Measurements from ENCODE around the gene KISS1. TPM values are rescaled to one million over a fixed set of nuclear protein-coding genes. Genes with fewer than 3 reads are reported as not detected.

Gene KISS1
- total RNA-seq, 1 donor from 2014 or later, result not detected

DNA sequence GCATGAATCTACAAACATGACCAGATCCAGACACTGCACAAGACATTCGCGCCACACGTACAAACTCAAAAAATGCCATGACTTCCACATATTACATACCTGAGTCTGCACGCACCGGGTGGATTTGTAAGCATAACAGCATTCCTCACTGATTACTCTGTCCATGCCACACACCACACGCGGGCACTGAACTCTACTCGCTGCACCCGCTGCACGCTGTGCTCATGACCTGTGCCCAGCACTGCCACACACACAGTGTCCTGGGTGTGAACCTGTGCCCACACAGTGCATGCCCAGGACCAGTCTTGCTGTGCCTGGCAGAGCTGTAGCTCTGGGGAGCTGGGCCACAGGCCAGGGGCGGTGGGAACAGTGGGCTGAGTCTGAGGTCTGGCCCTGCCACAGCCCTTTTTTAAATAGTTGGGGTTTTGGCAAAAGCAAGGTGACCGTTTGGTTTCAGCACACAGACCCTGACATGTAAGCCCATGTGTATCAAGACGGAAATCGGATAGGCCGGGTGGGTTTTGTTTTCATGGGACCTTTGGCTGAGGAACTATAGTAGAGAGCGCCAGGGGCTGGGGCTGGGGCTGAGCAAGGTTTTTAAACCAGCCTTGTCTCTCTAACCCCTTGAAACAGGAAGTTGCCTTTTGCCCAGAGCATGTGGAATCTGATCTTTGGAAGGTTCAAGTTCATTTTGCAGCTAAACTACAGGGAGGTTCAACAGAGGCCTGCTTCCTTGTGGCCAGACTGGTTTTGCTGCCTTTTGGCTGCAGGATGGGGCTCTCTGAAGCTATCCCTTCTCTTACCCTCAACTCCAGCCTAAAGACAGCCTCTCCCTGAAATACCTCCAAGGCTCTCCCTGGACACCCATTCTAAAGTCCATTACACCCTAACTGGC lies 29.8 kb upstream of the KISS1 start:
- H3K9me3 ChIP-seq, result no peaks in the 10 kb centered on the region
- intact Hi-C loops (cut with DNase I), result no loop called here
- TF ChIP-seq, protein P1, sequence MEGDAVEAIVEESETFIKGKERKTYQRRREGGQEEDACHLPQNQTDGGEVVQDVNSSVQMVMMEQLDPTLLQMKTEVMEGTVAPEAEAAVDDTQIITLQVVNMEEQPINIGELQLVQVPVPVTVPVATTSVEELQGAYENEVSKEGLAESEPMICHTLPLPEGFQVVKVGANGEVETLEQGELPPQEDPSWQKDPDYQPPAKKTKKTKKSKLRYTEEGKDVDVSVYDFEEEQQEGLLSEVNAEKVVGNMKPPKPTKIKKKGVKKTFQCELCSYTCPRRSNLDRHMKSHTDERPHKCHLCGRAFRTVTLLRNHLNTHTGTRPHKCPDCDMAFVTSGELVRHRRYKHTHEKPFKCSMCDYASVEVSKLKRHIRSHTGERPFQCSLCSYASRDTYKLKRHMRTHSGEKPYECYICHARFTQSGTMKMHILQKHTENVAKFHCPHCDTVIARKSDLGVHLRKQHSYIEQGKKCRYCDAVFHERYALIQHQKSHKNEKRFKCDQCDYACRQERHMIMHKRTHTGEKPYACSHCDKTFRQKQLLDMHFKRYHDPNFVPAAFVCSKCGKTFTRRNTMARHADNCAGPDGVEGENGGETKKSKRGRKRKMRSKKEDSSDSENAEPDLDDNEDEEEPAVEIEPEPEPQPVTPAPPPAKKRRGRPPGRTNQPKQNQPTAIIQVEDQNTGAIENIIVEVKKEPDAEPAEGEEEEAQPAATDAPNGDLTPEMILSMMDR (IDR thresholded peaks at IDR 0.05), result no peak
- no peak for DNase-seq (ENCODE audit: low spot score in 2 of 2)
- no peak overlapping the region for H3K4me3 ChIP-seq
- H3K4me1 ChIP-seq, result no peaks in the 10 kb centered on the region
- H3K36me3 ChIP-seq, result no peaks in the 10 kb centered on the region
- no peaks in the 10 kb centered on the region for H3K27me3 ChIP-seq
- H3K27ac ChIP-seq, result no peak overlapping the region

DNA sequence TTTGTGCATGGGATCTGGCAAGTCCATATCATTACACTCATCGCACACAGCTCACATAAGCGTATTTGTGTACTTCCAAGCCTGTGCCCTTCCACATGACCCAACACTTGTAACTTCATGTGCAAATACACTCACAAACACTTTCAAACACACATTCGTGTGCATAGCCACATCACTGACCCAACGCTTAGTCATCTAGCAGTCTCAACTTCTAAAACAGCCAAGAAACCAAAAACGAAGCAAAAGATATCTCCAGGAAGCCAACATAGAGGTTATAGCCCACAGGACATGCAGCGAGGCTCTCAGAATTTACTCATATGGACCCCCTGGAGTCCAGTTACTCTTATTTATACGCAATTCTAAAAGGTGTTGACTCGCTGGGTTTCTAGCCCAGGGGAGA lies 28.4 kb upstream of the KISS1 start:
- Histone ChIP-seq H3K9me3 (no peaks in the 10 kb centered on the region), H3K36me3 (no peaks in the 10 kb centered on the region), H3K27me3 (no peaks in the 10 kb centered on the region), H3K4me3 (no peak overlapping the region), H3K4me1 (no peaks in the 10 kb centered on the region), H3K27ac (no peak overlapping the region)
- TF ChIP-seq, protein P1 (IDR thresholded peaks at IDR 0.05), result no peak
- intact Hi-C loops (cut with DNase I), result no loop called here
- DNase-seq (ENCODE audit: low spot score in 2 of 2), result peak in 1 of 2 donors; percentile 8

DNA sequence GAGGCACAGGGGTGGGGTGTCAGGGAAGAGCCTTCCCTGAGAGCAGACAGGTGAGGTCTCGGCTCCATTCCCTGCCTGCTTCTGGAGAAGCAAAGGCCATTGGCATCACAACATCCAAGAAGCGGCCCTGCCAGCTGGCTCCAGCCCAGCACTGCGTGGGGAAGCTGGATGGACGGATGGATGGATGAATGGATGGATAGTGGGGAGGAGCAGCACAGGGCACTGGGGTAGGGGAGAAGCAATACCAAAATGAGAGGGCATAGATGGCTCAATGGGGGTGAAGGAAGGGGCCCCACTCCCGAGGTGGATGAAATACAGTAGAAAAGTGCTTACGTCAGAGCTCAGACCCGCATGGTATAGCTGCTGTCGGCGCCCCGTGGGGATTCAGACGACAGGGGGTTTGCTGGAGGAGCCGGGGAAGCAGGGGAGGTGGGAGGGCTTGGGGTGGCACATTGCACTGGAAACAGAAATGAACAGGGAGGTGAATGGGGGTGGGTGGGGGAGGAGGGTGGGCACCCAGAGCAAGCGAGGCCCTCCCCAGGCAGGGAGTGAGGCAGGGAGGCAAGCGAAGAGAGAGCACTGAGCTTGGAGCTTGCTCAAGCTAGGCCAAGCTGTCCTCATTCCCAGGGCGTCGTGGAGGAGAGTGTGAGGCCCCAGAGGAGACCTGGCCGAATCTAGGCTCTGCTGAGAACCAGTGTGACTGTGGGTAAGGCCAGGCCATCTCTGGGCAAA lies 27.0 kb upstream of the KISS1 start:
- intact Hi-C loops (cut with DNase I), result no loop called here
- no peaks in the 10 kb centered on the region for H3K9me3 ChIP-seq
- H3K27ac ChIP-seq, result no peak overlapping the region
- H3K4me3 ChIP-seq, result no peak overlapping the region
- peak in 1 of 2 donors; percentile 37 for DNase-seq (ENCODE audit: low spot score in 2 of 2)
- H3K27me3 ChIP-seq, result no peaks in the 10 kb centered on the region
- no peaks in the 10 kb centered on the region for H3K4me1 ChIP-seq
- no peaks in the 10 kb centered on the region for H3K36me3 ChIP-seq
- TF ChIP-seq, protein P1 (IDR thresholded peaks at IDR 0.05), result no peak

DNA sequence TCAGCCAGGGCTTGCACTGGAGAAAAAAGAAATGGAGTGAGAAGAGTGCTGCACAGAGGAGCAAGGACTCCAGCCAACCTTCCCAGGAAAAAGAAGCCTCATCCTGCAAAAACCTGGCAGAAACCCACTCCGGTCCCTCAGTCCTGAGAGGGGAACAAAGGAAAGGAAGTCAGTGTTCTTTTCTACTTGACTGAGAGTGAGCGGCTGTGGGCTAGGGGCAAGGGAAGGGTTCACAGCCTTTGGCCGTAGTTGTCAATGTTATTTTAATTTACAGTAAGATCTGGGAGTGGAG lies 26.4 kb upstream of the KISS1 start:
- no peaks in the 10 kb centered on the region for H3K9me3 ChIP-seq
- H3K4me1 ChIP-seq, result no peaks in the 10 kb centered on the region
- TF ChIP-seq, protein P1 (IDR thresholded peaks at IDR 0.05), result no peak
- no peaks in the 10 kb centered on the region for H3K36me3 ChIP-seq
- H3K4me3 ChIP-seq, result no peak overlapping the region
- H3K27ac ChIP-seq, result no peak overlapping the region
- intact Hi-C loops (cut with DNase I), result no loop called here
- no peak for DNase-seq (ENCODE audit: low spot score in 2 of 2)
- H3K27me3 ChIP-seq, result no peaks in the 10 kb centered on the region

DNA sequence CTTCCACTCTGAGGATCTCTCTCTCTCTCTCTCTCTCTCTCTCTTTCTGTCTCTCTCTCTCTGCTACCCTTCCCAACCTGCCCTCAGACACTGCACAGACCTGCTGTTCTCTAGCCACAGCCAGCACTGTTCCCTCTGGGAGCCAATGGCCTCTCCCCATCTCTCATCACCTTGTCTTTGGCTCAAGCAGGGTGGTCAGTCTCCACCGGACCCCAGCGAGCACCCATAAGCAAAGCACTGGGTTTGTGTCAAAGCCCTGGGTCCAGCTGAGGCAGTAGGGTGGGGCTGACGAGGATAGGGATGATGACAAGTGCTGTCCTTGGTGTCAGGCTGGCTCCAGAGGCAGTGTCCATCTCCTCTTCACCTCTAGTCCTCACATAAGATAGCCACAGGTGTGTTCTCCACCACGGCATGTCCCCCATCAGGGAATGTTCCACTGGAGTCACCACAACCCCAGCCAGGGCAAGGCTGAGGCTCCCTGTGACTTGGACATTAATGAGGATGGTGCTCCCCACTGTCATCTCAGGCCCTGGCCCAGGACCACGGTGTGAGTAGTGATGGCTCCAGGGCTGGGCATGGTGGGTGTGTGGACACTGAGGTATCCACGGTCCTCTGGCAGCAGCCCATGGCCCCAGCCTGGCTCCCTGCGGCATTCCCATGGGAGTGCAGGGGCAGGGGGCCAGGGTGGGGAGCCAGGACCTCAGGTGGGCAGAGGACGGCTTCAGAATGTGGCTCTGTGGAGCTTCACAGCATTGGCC lies 25.9 kb upstream of the KISS1 start:
- no peaks in the 10 kb centered on the region for H3K4me1 ChIP-seq
- TF ChIP-seq, protein P1 (IDR thresholded peaks at IDR 0.05), result no peak
- H3K27me3 ChIP-seq, result no peaks in the 10 kb centered on the region
- H3K9me3 ChIP-seq, result no peaks in the 10 kb centered on the region
- no peaks in the 10 kb centered on the region for H3K36me3 ChIP-seq
- no peak overlapping the region for H3K27ac ChIP-seq
- no peak overlapping the region for H3K4me3 ChIP-seq
- DNase-seq (ENCODE audit: low spot score in 2 of 2), result no peak
- intact Hi-C loops (cut with DNase I), result no loop called here
